ENCODE measurements around the gene PLEKHG7.

The PLEKHG7 gene

DNA sequence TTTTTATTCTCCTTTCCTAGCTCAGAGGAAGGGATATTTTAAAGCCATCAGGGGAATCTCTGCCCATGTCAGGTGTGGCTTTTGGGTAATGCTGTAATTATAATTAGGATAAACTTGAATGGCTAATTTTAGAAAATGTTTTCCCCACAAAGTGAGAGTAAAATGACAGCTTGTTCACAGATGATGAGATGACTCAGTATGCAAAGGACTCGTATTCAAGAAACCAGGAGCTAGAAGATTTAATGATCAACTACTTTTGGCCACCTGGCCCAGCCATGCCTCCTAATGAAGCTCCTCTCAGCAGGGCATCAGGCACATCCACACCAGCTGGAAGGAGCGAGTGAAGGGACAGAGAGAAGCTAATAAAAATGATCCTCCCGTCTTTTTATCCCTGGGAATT lies 29.0 kb upstream of the PLEKHG7 start:
- Histone ChIP-seq H3K27me3 (no peaks in the 10 kb centered on the region), H3K9me3 (no peaks in the 10 kb centered on the region), H4K20me1 (no peaks in the 10 kb centered on the region), H3K4me2 (no peak overlapping the region), H3K36me3 (no peaks in the 10 kb centered on the region), H3K9ac (no peak overlapping the region), H3K4me3 (no peak overlapping the region), H3K27ac (no peak overlapping the region), H3K4me1 (no peaks in the 10 kb centered on the region)
- TF ChIP-seq Cebpa-rat (IDR thresholded peaks at IDR 0.05): no peak

- no peak for TF ChIP-seq Cebpa-rat (IDR thresholded peaks at IDR 0.05)
- Histone ChIP-seq H3K27ac (no peak overlapping the region), H3K4me1 (no peaks in the 10 kb centered on the region), H3K4me2 (no peak overlapping the region), H3K9ac (no peak overlapping the region), H3K27me3 (no peaks in the 10 kb centered on the region), H3K36me3 (no peaks in the 10 kb centered on the region), H3K4me3 (no peak overlapping the region), H3K9me3 (no peaks in the 10 kb centered on the region), H4K20me1 (no peaks in the 10 kb centered on the region)
These were observed 28.3 kb upstream of the PLEKHG7 start for GRCh38 chr12:92674500-92674899.

DNA sequence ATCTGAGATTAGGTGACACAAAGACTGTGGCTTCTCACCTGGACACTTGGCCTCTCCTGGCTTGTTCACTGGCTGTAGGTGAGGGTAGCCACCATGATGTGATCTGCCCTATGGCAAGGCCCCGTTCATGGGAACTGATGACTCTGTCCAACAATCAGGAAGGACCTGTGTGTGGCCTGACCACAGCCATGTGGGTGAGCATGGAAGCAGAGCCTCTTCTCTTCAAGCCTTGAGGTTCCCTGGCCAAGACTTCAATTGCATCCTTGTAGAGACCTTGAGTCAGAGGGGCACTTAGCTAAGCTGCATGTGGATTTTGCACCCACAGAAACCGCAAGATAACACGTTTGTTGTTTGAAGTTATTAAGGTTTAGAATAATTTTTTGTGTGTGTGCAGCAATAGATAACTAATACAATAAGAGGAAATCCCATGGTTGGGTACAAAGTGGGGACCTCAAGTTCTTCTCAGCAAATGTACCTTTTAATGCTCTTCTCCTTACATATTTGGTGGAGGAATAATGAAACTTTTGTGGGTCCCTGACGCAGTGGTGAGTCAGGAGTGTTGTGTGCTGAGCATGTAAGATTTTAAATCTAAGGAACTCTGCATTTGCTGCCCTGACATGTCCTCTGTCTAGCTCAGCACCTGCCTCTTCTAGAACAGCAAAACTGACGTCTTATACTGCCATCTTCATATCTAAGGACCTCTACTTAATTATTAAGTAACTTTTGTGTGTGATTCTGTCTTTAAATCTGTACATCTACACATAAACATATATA lies 27.5 kb upstream of the PLEKHG7 start:
- H3K4me1 ChIP-seq: no peaks in the 10 kb centered on the region
- no peaks in the 10 kb centered on the region for H3K27me3 ChIP-seq
- H3K27ac ChIP-seq: no peak overlapping the region
- no peaks in the 10 kb centered on the region for H4K20me1 ChIP-seq
- no peak for TF ChIP-seq Cebpa-rat (IDR thresholded peaks at IDR 0.05)
- no peak overlapping the region for H3K4me2 ChIP-seq
- H3K4me3 ChIP-seq: no peak overlapping the region
- no peak overlapping the region for H3K9ac ChIP-seq
- H3K36me3 ChIP-seq: no peaks in the 10 kb centered on the region
- H3K9me3 ChIP-seq: no peaks in the 10 kb centered on the region

DNA sequence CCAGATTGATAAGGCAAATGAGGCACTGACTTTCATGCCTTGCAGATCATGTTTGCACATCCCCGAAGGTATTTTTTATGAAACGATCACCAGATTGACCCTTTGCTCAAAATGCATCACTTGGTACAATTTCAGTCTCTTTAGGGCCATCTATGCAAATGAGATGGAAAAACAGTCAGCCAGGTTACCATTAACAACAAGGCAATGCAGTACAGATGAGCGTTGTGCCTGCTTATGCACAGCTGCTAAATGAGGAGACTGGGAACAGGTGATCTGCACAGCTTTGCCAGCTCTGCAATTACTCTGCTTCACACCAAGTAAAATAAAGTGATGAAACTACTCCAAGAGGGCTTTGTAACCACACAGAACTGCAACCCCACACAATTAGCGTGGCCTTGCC lies 26.1 kb upstream of the PLEKHG7 start:
- no peaks in the 10 kb centered on the region for H3K4me1 ChIP-seq
- no peak overlapping the region for H3K27ac ChIP-seq
- no peak overlapping the region for H3K9ac ChIP-seq
- no peaks in the 10 kb centered on the region for H3K27me3 ChIP-seq
- H3K4me2 ChIP-seq: no peak overlapping the region
- H3K9me3 ChIP-seq: no peaks in the 10 kb centered on the region
- TF ChIP-seq Cebpa-rat (IDR thresholded peaks at IDR 0.05): no peak
- no peak overlapping the region for H3K4me3 ChIP-seq
- H4K20me1 ChIP-seq: no peaks in the 10 kb centered on the region
- H3K36me3 ChIP-seq: no peaks in the 10 kb centered on the region

- Histone ChIP-seq H3K27me3 (no peaks in the 10 kb centered on the region), H3K4me1 (no peaks in the 10 kb centered on the region), H3K27ac (no peak overlapping the region), H3K9ac (no peak overlapping the region), H3K4me3 (no peak overlapping the region), H3K36me3 (no peaks in the 10 kb centered on the region), H3K4me2 (no peak overlapping the region), H4K20me1 (no peaks in the 10 kb centered on the region), H3K9me3 (0 out of 2 replicates have a peak, but pooled peaks cover 3% of the 10 kb centered on the region)
- TF ChIP-seq Cebpa-rat (IDR thresholded peaks at IDR 0.05): no peak
These were observed 12.2 kb upstream of the PLEKHG7 start for GRCh38 chr12:92690601-92691000.

GRCh38 chr12:92695056-92695455 lies 7.7 kb upstream of the PLEKHG7 start:
- no peak for TF ChIP-seq Cebpa-rat (IDR thresholded peaks at IDR 0.05)
- Histone ChIP-seq H3K9me3 (peaks cover 22% of the 10 kb centered on the region), H3K9ac (no peak overlapping the region), H4K20me1 (no peaks in the 10 kb centered on the region), H3K4me2 (no peak overlapping the region), H3K27me3 (no peaks in the 10 kb centered on the region), H3K27ac (no peak overlapping the region), H3K4me3 (no peak overlapping the region), H3K36me3 (no peaks in the 10 kb centered on the region), H3K4me1 (no peaks in the 10 kb centered on the region)

DNA sequence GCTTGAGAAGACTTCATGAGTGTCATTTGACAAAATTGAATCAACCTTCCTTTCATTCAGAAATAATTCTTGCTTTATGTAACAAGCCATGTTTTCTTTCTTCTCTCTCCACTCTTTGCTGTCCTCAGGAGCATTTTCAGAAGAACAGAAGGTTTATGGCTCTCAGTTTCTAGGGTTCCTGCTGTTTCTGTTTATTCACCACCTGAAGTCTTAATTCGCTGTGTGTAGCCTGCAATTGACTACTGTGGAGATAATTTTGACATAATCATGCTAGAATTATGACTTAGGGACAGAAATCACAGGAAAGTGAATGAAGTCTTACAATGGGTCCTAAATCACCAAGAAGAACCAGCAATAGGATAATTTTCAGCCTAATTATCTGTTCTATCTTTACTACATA lies 7.2 kb upstream of the PLEKHG7 start:
- Histone ChIP-seq H3K9me3 (peaks cover 22% of the 10 kb centered on the region), H3K36me3 (no peaks in the 10 kb centered on the region), H3K27me3 (no peaks in the 10 kb centered on the region), H3K4me2 (no peak overlapping the region), H3K27ac (no peak overlapping the region), H3K4me3 (no peak overlapping the region), H4K20me1 (no peaks in the 10 kb centered on the region), H3K4me1 (no peaks in the 10 kb centered on the region), H3K9ac (no peak overlapping the region)
- no peak for TF ChIP-seq Cebpa-rat (IDR thresholded peaks at IDR 0.05)

GRCh38 chr12:92696216-92696615 lies 6.6 kb upstream of the PLEKHG7 start:
- no peak overlapping the region for H3K9ac ChIP-seq
- no peak overlapping the region for H3K27ac ChIP-seq
- no peak for TF ChIP-seq Cebpa-rat (IDR thresholded peaks at IDR 0.05)
- no peak overlapping the region for H3K4me3 ChIP-seq
- no peaks in the 10 kb centered on the region for H3K4me1 ChIP-seq
- no peaks in the 10 kb centered on the region for H4K20me1 ChIP-seq
- H3K36me3 ChIP-seq: no peaks in the 10 kb centered on the region
- no peak overlapping the region for H3K4me2 ChIP-seq
- H3K9me3 ChIP-seq: peaks cover 22% of the 10 kb centered on the region
- no peaks in the 10 kb centered on the region for H3K27me3 ChIP-seq

- H3K4me1 ChIP-seq: no peaks in the 10 kb centered on the region
- no peak for TF ChIP-seq Cebpa-rat (IDR thresholded peaks at IDR 0.05)
- H3K4me3 ChIP-seq: no peak overlapping the region
- no peaks in the 10 kb centered on the region for H4K20me1 ChIP-seq
- H3K27ac ChIP-seq: no peak overlapping the region
- no peak overlapping the region for H3K4me2 ChIP-seq
- no peaks in the 10 kb centered on the region for H3K27me3 ChIP-seq
- peaks cover 22% of the 10 kb centered on the region for H3K9me3 ChIP-seq
- H3K9ac ChIP-seq: no peak overlapping the region
- no peaks in the 10 kb centered on the region for H3K36me3 ChIP-seq
These were observed 4.3 kb upstream of the PLEKHG7 start for GRCh38 chr12:92698474-92698873.

DNA sequence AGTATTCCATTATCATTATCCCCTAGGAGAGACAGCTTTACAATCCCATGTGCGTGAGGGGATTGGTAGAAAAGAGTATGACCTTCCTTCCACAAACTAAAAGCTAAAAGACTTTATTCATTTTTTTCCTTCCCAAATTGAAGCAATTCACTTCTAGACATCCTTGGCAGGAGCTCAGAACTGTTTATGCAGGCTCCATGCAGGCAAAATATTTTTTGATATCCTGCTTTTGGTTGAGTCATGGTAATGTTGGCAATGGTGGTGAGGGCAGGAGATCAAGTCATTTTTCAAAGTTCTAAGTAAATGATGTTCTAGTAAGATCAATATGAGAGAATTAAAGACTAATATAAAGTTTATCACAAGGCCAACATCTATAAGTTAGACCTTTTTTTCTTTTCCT lies 1.3 kb upstream of the PLEKHG7 start:
- no peak for TF ChIP-seq Cebpa-rat (IDR thresholded peaks at IDR 0.05)
- no peak overlapping the region for H3K4me2 ChIP-seq
- H3K36me3 ChIP-seq: no peaks in the 10 kb centered on the region
- H4K20me1 ChIP-seq: no peaks in the 10 kb centered on the region
- H3K4me3 ChIP-seq: no peak overlapping the region
- H3K9me3 ChIP-seq: peaks cover 19% of the 10 kb centered on the region
- H3K9ac ChIP-seq: no peak overlapping the region
- H3K27ac ChIP-seq: no peak overlapping the region
- no peaks in the 10 kb centered on the region for H3K4me1 ChIP-seq
- no peaks in the 10 kb centered on the region for H3K27me3 ChIP-seq

DNA sequence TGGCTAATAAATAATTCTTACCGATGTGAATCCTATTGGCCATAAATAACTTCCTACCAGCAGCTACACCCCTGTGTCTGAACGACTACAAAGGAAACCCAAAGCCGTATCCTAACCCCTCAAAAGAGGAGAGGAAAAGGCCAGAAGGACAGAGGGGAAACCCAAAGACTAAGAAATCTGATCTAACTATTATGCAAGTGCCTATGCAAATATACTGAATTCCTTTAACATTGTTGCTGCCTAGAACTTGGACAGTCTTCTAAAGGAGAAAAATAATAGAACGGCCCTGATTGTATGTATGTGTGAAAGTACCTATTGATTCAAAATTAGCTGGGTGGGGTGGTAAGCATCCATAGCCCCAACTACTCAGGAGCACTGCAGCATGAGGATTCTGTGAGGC lies 997 bp downstream of the PLEKHG7 start:
- Histone ChIP-seq H3K9ac (no peak overlapping the region), H3K27me3 (no peaks in the 10 kb centered on the region), H3K36me3 (no peaks in the 10 kb centered on the region), H4K20me1 (no peaks in the 10 kb centered on the region), H3K9me3 (no peaks in the 10 kb centered on the region), H3K4me3 (no peak overlapping the region), H3K27ac (no peak overlapping the region), H3K4me1 (no peaks in the 10 kb centered on the region), H3K4me2 (no peak overlapping the region)
- no peak for TF ChIP-seq Cebpa-rat (IDR thresholded peaks at IDR 0.05)
